ENCODE results near the gene NRG2.

The NRG2 gene

GRCh38 chr5:140042643-140043507 is at the start of gene NRG2:
Gene NRG2 (minus strand): TSS chr5:140043299.
- DNase-seq (ENCODE audit: low read depth) = no peak

DNA sequence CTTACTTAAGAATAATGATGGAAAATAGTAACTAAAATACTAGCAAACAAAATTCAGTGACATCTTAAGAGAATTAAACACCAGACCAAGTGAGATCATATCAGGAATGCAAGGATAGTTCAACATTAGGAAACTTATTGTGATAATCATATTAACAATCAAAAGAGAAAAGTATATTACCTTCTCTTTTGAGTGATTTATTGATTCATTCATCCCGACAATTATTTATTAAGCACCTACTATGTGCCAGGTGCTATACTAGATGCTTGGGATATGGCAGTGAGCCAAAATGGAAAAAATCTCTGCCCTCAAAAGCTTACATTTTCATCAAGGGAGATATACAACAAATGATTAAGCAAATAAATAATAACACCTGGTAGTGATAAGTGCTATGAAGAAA is 47.2 kb upstream of the NRG2 start:
- no peak for DNase-seq (ENCODE audit: low read depth)

GRCh38 chr5:140084541-140084940 is 41.4 kb upstream of the NRG2 start:
- DNase-seq (ENCODE audit: low read depth) = no peak

GRCh38 chr5:140083650-140084049 is 40.6 kb upstream of the NRG2 start:
- no peak for DNase-seq (ENCODE audit: low read depth)

DNA sequence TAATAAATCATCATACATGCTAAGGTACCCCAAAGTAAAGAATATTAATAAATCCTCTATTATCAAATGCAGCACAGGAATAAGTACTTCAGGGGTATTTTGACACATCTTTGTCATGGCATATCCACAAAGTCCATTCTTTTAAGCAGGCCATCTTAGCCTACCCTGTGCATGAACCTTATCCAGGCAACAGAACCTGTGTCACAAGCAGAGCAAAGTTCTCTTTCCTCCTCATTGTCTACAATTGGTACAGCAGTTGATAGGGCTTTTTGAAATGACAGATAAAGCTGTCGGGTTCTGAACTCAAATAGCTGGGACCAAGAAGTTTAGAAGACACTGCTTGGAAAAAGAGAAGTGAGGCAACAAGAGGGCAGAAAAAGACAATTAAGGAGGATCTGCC is 40.0 kb upstream of the NRG2 start:
- DNase-seq (ENCODE audit: low read depth) = no peak

- no peak for DNase-seq (ENCODE audit: low read depth)
Observed at GRCh38 chr5:140076788-140077187, 33.7 kb upstream of the NRG2 start.

- no peak for DNase-seq (ENCODE audit: low read depth)
Observed at GRCh38 chr5:140076142-140076541, 33.0 kb upstream of the NRG2 start.

DNA sequence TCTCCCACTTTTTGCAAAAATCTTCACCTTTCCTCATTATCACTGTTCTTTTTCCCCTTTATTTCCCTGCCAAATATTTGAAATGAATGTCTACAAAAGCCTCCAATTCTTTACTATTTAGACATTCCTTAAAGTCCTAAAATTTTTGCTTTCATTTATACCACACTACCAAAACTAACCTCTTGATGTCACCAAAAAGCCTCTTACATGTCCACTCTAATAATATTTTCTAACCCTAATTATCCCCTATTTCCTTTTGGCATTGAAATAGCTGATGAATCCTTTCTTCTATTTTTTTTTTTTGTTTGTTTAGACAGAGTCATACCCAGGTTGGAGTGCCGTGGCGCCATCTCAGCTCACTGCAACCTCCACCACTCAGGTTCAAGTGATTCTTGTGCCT is 32.3 kb upstream of the NRG2 start:
- DNase-seq (ENCODE audit: low read depth) = no peak

DNA sequence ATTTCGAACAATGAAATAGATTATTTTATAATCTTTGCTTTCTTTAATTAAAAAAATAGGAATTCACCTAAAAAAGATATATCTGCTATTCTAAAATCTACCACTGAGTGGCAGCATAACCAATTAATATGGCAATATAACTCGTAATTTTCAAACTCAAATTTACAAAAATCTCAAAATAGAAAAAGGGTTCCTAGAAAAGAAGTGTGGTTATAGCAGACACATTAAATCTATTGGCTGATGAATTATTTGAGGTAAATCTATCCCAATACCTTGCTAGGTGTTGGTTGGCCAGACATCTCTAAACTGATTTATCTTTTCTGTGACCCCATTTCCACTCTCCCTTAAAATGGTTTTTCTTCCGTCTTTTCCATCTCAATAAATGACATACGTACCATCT is 30.2 kb upstream of the NRG2 start:
- DNase-seq (ENCODE audit: low read depth) = no peak

DNA sequence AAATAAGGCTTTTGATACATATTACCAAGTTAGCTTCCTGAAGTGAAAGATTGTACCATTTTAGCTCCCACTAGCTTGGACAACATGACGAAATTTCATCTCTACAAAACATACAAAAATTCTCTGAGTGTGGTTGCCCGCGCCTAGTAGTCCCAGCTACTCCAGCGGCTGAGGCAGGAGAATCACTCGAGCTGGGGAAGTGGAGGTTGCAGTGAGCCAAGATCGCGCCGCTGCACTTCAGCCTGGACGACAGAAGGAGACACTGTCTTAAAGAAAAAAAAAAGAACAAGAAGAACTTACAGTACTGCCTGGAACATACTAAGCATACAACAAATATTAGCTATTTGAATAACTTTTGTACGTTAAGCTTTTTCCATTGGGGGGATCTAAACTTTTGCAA is 29.7 kb upstream of the NRG2 start:
- no peak for DNase-seq (ENCODE audit: low read depth)

GRCh38 chr5:140060816-140061215 is 17.7 kb upstream of the NRG2 start:
- DNase-seq (ENCODE audit: low read depth) = no peak

GRCh38 chr5:140058212-140058932 is 15.3 kb upstream of the NRG2 start:
- no peak for DNase-seq (ENCODE audit: low read depth)

DNA sequence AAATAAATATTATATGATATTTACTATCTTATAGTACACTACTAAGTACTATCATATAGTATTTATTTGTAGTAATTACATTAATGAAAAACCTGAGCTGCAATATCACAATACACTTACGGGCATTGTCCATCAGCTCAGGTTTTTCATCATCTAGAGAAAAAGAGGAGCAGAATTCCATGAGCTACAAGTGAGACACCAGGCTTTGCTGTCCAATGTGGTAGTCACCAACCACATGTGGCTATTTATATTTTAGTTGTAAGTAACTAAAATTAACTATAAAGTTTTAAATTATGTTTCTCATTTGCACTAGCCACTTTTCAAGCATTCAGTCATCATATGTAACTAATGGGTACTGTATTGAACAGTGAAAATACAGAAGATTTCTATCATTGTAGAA is 13.8 kb upstream of the NRG2 start:
- no peak for DNase-seq (ENCODE audit: low read depth)

DNA sequence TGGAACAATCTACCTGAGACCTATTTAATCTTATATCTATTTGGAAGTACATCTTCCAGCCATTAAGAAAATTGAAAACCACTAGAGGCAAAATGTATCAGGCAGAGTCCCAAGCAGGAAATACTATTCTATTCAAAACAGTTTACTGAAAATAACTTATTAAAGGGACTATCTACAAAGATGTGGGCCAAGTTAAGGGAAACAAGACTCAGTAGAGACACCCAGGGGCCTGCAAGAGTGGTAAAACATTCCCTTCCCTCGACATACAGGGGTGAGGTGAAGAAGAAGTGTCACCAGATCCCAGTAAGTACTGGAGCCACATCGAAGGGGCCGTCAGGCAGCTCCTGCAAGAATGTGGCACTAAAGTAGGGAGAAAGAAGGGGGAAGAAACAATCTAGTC is 12.1 kb upstream of the NRG2 start:
- no peak for DNase-seq (ENCODE audit: low read depth)

- DNase-seq (ENCODE audit: low read depth) = no peak
Observed at GRCh38 chr5:140054086-140054689, 11.1 kb upstream of the NRG2 start.

DNA sequence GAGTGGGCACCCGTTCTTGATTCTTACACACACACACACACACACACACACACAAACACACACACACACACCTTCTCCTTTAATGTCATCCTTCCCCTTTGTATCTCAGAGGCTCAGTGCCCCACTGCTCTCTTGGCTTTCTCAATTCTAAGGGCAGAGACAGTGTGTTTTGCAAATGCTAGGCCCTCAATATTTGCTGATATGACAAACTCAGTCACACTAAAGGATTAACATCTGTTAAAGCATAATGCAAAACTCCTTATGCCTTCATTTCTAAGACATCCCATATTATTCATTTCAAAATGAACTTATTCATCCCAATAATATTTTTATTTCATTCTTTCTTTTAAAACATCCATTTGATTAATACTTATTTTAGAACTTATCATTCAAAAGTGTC is 8.9 kb upstream of the NRG2 start:
- no peak for DNase-seq (ENCODE audit: low read depth)

DNA sequence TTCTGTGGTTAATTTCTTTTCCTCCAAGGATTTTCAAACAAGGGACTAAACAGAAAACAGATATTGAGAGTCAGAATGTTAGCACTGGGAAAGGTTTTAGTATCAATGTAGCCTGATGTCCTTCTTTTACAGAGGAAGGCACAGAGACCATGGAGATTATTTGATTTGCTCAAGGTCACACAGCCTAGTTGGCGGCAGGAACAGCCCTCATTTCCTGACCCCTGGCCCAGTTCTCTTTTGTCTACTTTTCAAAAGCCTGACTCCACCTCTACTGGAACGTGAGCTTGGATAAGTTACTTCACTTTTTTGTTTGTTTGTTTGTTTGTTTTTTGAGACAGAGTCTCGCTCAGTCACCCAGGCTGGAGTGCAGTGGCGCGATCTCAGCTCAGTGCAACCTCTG is 6.6 kb upstream of the NRG2 start:
- DNase-seq (ENCODE audit: low read depth) = no peak

GRCh38 chr5:140049205-140049604 is 6.1 kb upstream of the NRG2 start:
- no peak for DNase-seq (ENCODE audit: low read depth)

DNA sequence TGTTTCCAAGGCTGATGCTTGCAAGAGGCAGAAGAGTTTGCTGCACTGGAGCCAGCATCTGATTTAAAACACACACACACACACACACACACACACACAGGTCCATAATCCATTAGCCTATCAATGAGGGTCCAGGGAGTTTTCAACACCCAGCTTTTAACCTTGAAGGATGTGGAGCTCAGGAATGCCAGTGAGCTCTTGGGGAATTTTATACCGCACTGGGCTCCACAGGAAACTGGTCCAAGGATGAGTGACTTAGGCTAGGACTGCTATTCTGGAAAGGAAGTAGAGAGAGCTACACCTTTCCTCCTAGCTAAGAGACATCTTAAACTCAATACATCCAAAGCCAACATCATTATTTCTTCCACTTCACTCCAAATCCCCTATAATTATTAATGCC is 942 bp upstream of the NRG2 start:
- no peak for DNase-seq (ENCODE audit: low read depth)

DNA sequence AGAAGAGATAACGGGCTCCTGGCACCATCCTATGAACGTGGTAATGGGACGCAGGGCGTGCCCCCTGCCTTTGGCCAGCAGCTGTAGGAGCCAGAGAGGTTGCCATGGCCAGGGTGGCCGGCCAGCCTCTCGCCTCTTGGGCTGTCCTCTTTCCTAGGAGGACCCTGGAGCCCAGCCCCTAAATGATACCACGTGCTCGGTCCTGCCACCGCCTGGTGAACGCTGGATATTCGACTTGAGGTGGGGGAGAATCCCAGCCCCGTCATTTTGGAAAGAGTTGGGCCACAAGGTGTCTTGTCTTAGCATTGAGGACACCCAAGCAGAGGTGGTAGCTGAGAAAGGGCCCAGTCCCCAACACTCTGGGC is 391 bp upstream of the NRG2 start:
- DNase-seq (ENCODE audit: low read depth) = no peak

- no peak for DNase-seq (ENCODE audit: low read depth)
Observed at GRCh38 chr5:140042393-140042642, 781 bp downstream of the NRG2 start.

DNA sequence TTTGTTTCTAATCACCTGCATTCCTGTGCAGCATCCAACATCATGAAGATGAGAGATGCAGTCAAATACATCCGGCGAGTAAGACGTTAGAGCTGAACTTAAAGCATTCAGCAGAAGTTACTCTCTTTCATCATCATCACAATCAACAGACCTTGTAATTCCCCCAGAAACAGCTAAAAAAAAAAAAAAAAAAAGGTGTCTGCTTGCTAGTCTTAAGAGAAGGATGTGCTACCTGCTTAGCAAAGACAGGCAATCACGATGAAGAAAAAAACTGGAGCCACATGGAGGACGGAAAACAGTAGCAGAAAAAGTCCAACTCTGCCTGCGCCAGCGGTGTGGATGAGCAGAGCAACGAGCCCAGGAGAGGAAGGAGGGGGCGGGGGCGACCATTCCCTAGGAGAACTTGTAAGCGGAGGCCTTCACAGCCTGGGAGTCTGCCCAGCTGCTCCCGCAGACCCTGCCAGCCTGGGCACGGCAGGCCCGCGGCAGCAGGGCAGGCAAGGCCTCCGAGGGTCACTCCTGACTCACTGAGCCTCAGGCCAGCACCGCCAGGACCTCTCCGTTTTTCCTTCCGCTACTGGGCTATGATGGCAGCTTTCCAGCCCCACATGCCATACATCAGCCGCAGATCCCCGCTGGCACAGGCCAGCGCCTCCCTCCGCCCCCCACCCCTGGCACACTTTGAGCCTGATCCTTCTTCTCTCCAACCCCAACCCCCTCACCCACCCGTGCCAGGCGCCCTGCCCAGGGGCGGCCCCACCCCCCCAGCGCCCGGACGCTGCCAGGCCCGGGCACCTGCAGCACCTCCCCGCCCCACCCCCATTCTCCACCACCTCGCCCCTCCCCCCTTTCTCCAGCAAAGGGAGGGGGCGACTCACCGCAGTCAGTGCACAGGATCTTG is 1.4 kb downstream of the NRG2 start:
- peak; percentile 31 for DNase-seq (ENCODE audit: low read depth)

GRCh38 chr5:140041099-140041491 is 2.0 kb downstream of the NRG2 start:
- no peak for DNase-seq (ENCODE audit: low read depth)
